ENCODE data around the gene TBC1D9. TPM values are rescaled to one million over a fixed set of nuclear protein-coding genes. Genes with fewer than 3 reads are reported as not detected.
A peak's percentile ranks its signal among the peaks of the same experiment; 100 is the strongest.
"Not testable (repeated sequence)": the region's sequence is repeated elsewhere in the genome, so short reads cannot be mapped to it uniquely, and the experiment has no call there.

Gene TBC1D9
- total and polyA plus RNA-seq, 11 donors = 4.6 to 26.5 (median 13.3) TPM

GRCh38 chr4:140750470-140750869 is 5.7 kb downstream of the TBC1D9 start:
- DNase-seq (no peak), ATAC-seq (no peak)
- intact Hi-C loops (cut with DNase I) = loop anchor here in 8 of 10 donors (10.0 kb wide), 6 partner anchors 56 to 386 kb away; partner anchors contain the start of genes RNF150 (in 1 of the 8) and SCOC (in 1 of the 8)
- TF ChIP-seq POLR2A (IDR thresholded peaks at IDR 0.05) (no peak), CTCF (IDR thresholded peaks at IDR 0.05) (no peak)
- Histone ChIP-seq H3K36me3 (no peaks in the 10 kb centered on the region), H3K9me3 (peaks cover 0 to 32% (median 4%) of the 10 kb centered on the region in 12 donors), H3K4me3 (no peak overlapping the region), H3K27me3 (no peaks in the 10 kb centered on the region), H3K27ac (no peak overlapping the region), H3K4me1 (peaks cover 0 to 32% (median 15%) of the 10 kb centered on the region in 12 donors)
- 69 to 98% (median 97%) methylated on average over 2 of the region's 2 CpGs for WGBS, 4 donors

- ATAC-seq = no peak
- no peak overlapping the region for H3K4me3 ChIP-seq
- peaks cover 0 to 32% (median 4%) of the 10 kb centered on the region in 12 donors for H3K9me3 ChIP-seq
- WGBS, 4 donors = 92 to 98% (median 95%) methylated on average over 1 of the region's 1 CpG
- no peaks in the 10 kb centered on the region for H3K36me3 ChIP-seq
- peaks cover 0 to 24% (median 12%) of the 10 kb centered on the region in 12 donors for H3K4me1 ChIP-seq
- H3K27ac ChIP-seq = no peak overlapping the region
- intact Hi-C loops (cut with DNase I) = no loop called here
- no peaks in the 10 kb centered on the region for H3K27me3 ChIP-seq
- no peak for DNase-seq
- no peak for TF ChIP-seq POLR2A (IDR thresholded peaks at IDR 0.05)
- no peak for TF ChIP-seq CTCF (IDR thresholded peaks at IDR 0.05)
These were observed 8.0 kb downstream of the TBC1D9 start for GRCh38 chr4:140748171-140748570.

GRCh38 chr4:140746546-140746945 is 9.6 kb downstream of the TBC1D9 start:
- H3K4me3 ChIP-seq; DNase-seq; ATAC-seq; H3K36me3 ChIP-seq; H3K27ac ChIP-seq; intact Hi-C loops (cut with DNase I); H3K27me3 ChIP-seq: not testable (repeated sequence)
- WGBS, 4 donors = 91 to 98% (median 94%) methylated on average over 7 of the region's 7 CpGs
- peaks cover 0 to 30% (median 16%) of the 10 kb centered on the region in 12 donors for H3K4me1 ChIP-seq
- H3K9me3 ChIP-seq = peaks cover 0 to 28% (median 2%) of the 10 kb centered on the region in 12 donors

GRCh38 chr4:140744421-140744820 is 11.8 kb downstream of the TBC1D9 start:
- Histone ChIP-seq H3K4me3 (no peak overlapping the region), H3K4me1 (peaks cover 0 to 47% (median 22%) of the 10 kb centered on the region in 12 donors), H3K9me3 (peaks cover 0 to 12% (median 0%) of the 10 kb centered on the region in 12 donors), H3K27me3 (no peaks in the 10 kb centered on the region), H3K27ac (no peak overlapping the region), H3K36me3 (no peaks in the 10 kb centered on the region)
- no peak for TF ChIP-seq POLR2A (IDR thresholded peaks at IDR 0.05)
- no peak for TF ChIP-seq CTCF (IDR thresholded peaks at IDR 0.05)
- WGBS, 4 donors = 96 to 98% (median 97%) methylated on average over 3 of the region's 3 CpGs
- DNase-seq (no peak), ATAC-seq (peak in 1 of 4 donors; percentile 16)
- intact Hi-C loops (cut with DNase I) = no loop called here
